Measurements from ENCODE around the gene SORBS1.

The SORBS1 gene

GRCh38 chr10:95542761-95543160 lies 18.4 kb downstream of the SORBS1 start:
- Histone ChIP-seq H3K56ac (ENCODE audit: low read length) (peak overlapping the region; percentile 77), H3K79me1 (ENCODE audit: low read length) (peaks cover 11% of the 10 kb centered on the region), H3K23ac (ENCODE audit: low read length) (no peak overlapping the region), H3K4ac (ENCODE audit: low read depth, low read length) (peak overlapping the region; percentile 39), H3K27ac (ENCODE audit: low read depth, low read length) (no peak overlapping the region), H4K8ac (ENCODE audit: low read depth, low read length) (no peak overlapping the region), H3K27me3 (ENCODE audit: insufficient read depth, low read length, poor library complexity) (no peaks in the 10 kb centered on the region), H2BK120ac (ENCODE audit: low read depth, low read length) (peak overlapping the region; percentile 5), H3K4me3 (ENCODE audit: low read length) (no peak overlapping the region), H2BK5ac (ENCODE audit: low read length) (peak overlapping the region; percentile 89), H3K9ac (ENCODE audit: low read length) (peak overlapping the region; percentile 1), H2BK15ac (replicated peaks; ENCODE audit: low read depth) (no peak overlapping the region), H2AK5ac (ENCODE audit: low read length) (peak overlapping the region; percentile 15), H3K18ac (ENCODE audit: low read length) (peak overlapping the region; percentile 13), H3K36me3 (ENCODE audit: control insufficient read depth, insufficient read depth, low read length) (no peaks in the 10 kb centered on the region), H3K4me2 (ENCODE audit: low read length) (no peak overlapping the region), H4K5ac (ENCODE audit: low read length) (no peak overlapping the region), H3K4me1 (ENCODE audit: control insufficient read depth, low read depth, low read length) (peaks cover 34% of the 10 kb centered on the region), H3K79me2 (ENCODE audit: control insufficient read depth, insufficient read depth, low read length) (peaks cover 15% of the 10 kb centered on the region)
- DNase-seq = no peak
- WGBS (ENCODE audit: extremely low coverage, insufficient coverage, low lambda C conversion rate) = no CpG with 5 or more reads among the region's 2 CpGs

GRCh38 chr10:95542330-95542729 lies 18.8 kb downstream of the SORBS1 start:
- H3K36me3 ChIP-seq (ENCODE audit: control insufficient read depth, insufficient read depth, low read length) = no peaks in the 10 kb centered on the region
- no peaks in the 10 kb centered on the region for H3K27me3 ChIP-seq (ENCODE audit: insufficient read depth, low read length, poor library complexity)
- no peak overlapping the region for H2AK5ac ChIP-seq (ENCODE audit: low read length)
- no peak overlapping the region for H3K23ac ChIP-seq (ENCODE audit: low read length)
- no peak overlapping the region for H4K8ac ChIP-seq (ENCODE audit: low read depth, low read length)
- no peak overlapping the region for H2BK5ac ChIP-seq (ENCODE audit: low read length)
- no peak overlapping the region for H4K5ac ChIP-seq (ENCODE audit: low read length)
- no CpG with 5 or more reads among the region's 4 CpGs for WGBS (ENCODE audit: extremely low coverage, insufficient coverage, low lambda C conversion rate)
- peaks cover 15% of the 10 kb centered on the region for H3K79me2 ChIP-seq (ENCODE audit: control insufficient read depth, insufficient read depth, low read length)
- H3K18ac ChIP-seq (ENCODE audit: low read length) = no peak overlapping the region
- peak; percentile 69 for DNase-seq
- H2BK15ac ChIP-seq (replicated peaks; ENCODE audit: low read depth) = no peak overlapping the region
- no peak overlapping the region for H3K4me3 ChIP-seq (ENCODE audit: low read length)
- H3K79me1 ChIP-seq (ENCODE audit: low read length) = peaks cover 11% of the 10 kb centered on the region
- H2BK120ac ChIP-seq (ENCODE audit: low read depth, low read length) = no peak overlapping the region
- peaks cover 33% of the 10 kb centered on the region for H3K4me1 ChIP-seq (ENCODE audit: control insufficient read depth, low read depth, low read length)
- no peak overlapping the region for H3K56ac ChIP-seq (ENCODE audit: low read length)
- no peak overlapping the region for H3K4ac ChIP-seq (ENCODE audit: low read depth, low read length)
- H3K27ac ChIP-seq (ENCODE audit: low read depth, low read length) = no peak overlapping the region
- no peak overlapping the region for H3K9ac ChIP-seq (ENCODE audit: low read length)
- no peak overlapping the region for H3K4me2 ChIP-seq (ENCODE audit: low read length)

GRCh38 chr10:95540514-95541052 lies 20.6 kb downstream of the SORBS1 start:
- Histone ChIP-seq H2BK5ac (ENCODE audit: low read length) (peak overlapping the region; percentile 14), H2BK120ac (ENCODE audit: low read depth, low read length) (no peak overlapping the region), H3K4me1 (ENCODE audit: control insufficient read depth, low read depth, low read length) (peaks cover 34% of the 10 kb centered on the region), H3K4me2 (ENCODE audit: low read length) (no peak overlapping the region), H2BK15ac (replicated peaks; ENCODE audit: low read depth) (no peak overlapping the region), H3K56ac (ENCODE audit: low read length) (peak overlapping the region; percentile 66), H4K8ac (ENCODE audit: low read depth, low read length) (no peak overlapping the region), H3K79me2 (ENCODE audit: control insufficient read depth, insufficient read depth, low read length) (peaks cover 9% of the 10 kb centered on the region), H3K18ac (ENCODE audit: low read length) (peak overlapping the region; percentile 18), H4K5ac (ENCODE audit: low read length) (no peak overlapping the region), H3K4ac (ENCODE audit: low read depth, low read length) (no peak overlapping the region), H3K79me1 (ENCODE audit: low read length) (peaks cover 10% of the 10 kb centered on the region), H3K4me3 (ENCODE audit: low read length) (no peak overlapping the region), H3K36me3 (ENCODE audit: control insufficient read depth, insufficient read depth, low read length) (no peaks in the 10 kb centered on the region), H3K27me3 (ENCODE audit: insufficient read depth, low read length, poor library complexity) (no peaks in the 10 kb centered on the region), H3K9ac (ENCODE audit: low read length) (no peak overlapping the region), H2AK5ac (ENCODE audit: low read length) (peak overlapping the region; percentile 47), H3K23ac (ENCODE audit: low read length) (no peak overlapping the region), H3K27ac (ENCODE audit: low read depth, low read length) (no peak overlapping the region)
- no peak for DNase-seq
- no CpG with 5 or more reads among the region's 2 CpGs for WGBS (ENCODE audit: extremely low coverage, insufficient coverage, low lambda C conversion rate)

GRCh38 chr10:95539560-95540284 lies 21.4 kb downstream of the SORBS1 start:
- no peak overlapping the region for H3K56ac ChIP-seq (ENCODE audit: low read length)
- peaks cover 7% of the 10 kb centered on the region for H3K79me2 ChIP-seq (ENCODE audit: control insufficient read depth, insufficient read depth, low read length)
- no peak overlapping the region for H3K9ac ChIP-seq (ENCODE audit: low read length)
- peak overlapping the region; percentile 20 for H2BK15ac ChIP-seq (replicated peaks; ENCODE audit: low read depth)
- H3K4ac ChIP-seq (ENCODE audit: low read depth, low read length) = no peak overlapping the region
- no peak overlapping the region for H3K4me3 ChIP-seq (ENCODE audit: low read length)
- H3K23ac ChIP-seq (ENCODE audit: low read length) = no peak overlapping the region
- H4K5ac ChIP-seq (ENCODE audit: low read length) = no peak overlapping the region
- no peak overlapping the region for H4K8ac ChIP-seq (ENCODE audit: low read depth, low read length)
- no peak for DNase-seq
- H3K4me1 ChIP-seq (ENCODE audit: control insufficient read depth, low read depth, low read length) = peaks cover 34% of the 10 kb centered on the region
- no peaks in the 10 kb centered on the region for H3K36me3 ChIP-seq (ENCODE audit: control insufficient read depth, insufficient read depth, low read length)
- H3K27me3 ChIP-seq (ENCODE audit: insufficient read depth, low read length, poor library complexity) = no peaks in the 10 kb centered on the region
- WGBS (ENCODE audit: extremely low coverage, insufficient coverage, low lambda C conversion rate) = no CpG with 5 or more reads among the region's 7 CpGs
- H2BK5ac ChIP-seq (ENCODE audit: low read length) = no peak overlapping the region
- H3K27ac ChIP-seq (ENCODE audit: low read depth, low read length) = no peak overlapping the region
- H3K18ac ChIP-seq (ENCODE audit: low read length) = peak overlapping the region; percentile 13
- H2BK120ac ChIP-seq (ENCODE audit: low read depth, low read length) = no peak overlapping the region
- no peak overlapping the region for H2AK5ac ChIP-seq (ENCODE audit: low read length)
- H3K4me2 ChIP-seq (ENCODE audit: low read length) = no peak overlapping the region
- peaks cover 5% of the 10 kb centered on the region for H3K79me1 ChIP-seq (ENCODE audit: low read length)

- Histone ChIP-seq H3K56ac (ENCODE audit: low read length) (no peak overlapping the region), H4K8ac (ENCODE audit: low read depth, low read length) (no peak overlapping the region), H3K18ac (ENCODE audit: low read length) (no peak overlapping the region), H3K4me3 (ENCODE audit: low read length) (no peak overlapping the region), H3K79me2 (ENCODE audit: control insufficient read depth, insufficient read depth, low read length) (peaks cover 3% of the 10 kb centered on the region), H4K5ac (ENCODE audit: low read length) (no peak overlapping the region), H3K27me3 (ENCODE audit: insufficient read depth, low read length, poor library complexity) (no peaks in the 10 kb centered on the region), H3K4ac (ENCODE audit: low read depth, low read length) (no peak overlapping the region), H2BK120ac (ENCODE audit: low read depth, low read length) (no peak overlapping the region), H3K79me1 (ENCODE audit: low read length) (peaks cover 5% of the 10 kb centered on the region), H2BK5ac (ENCODE audit: low read length) (no peak overlapping the region), H2BK15ac (replicated peaks; ENCODE audit: low read depth) (no peak overlapping the region), H3K27ac (ENCODE audit: low read depth, low read length) (no peak overlapping the region), H3K9ac (ENCODE audit: low read length) (no peak overlapping the region), H3K23ac (ENCODE audit: low read length) (no peak overlapping the region), H3K36me3 (ENCODE audit: control insufficient read depth, insufficient read depth, low read length) (no peaks in the 10 kb centered on the region), H3K4me2 (ENCODE audit: low read length) (no peak overlapping the region), H3K4me1 (ENCODE audit: control insufficient read depth, low read depth, low read length) (peaks cover 31% of the 10 kb centered on the region), H2AK5ac (ENCODE audit: low read length) (no peak overlapping the region)
- WGBS (ENCODE audit: extremely low coverage, insufficient coverage, low lambda C conversion rate) = no CpG with 5 or more reads among the region's 5 CpGs
- DNase-seq = no peak
Measured at GRCh38 chr10:95538412-95538811, 22.8 kb downstream of the SORBS1 start.

All from mesendoderm (in vitro differentiated cells).